Left kidney (tissue), 1 donor: ENCODE results near the gene TPPP. TPM values are rescaled to one million over a fixed set of nuclear protein-coding genes. Genes with fewer than 3 reads are reported as not detected.

Source experiments
- polyA plus RNA-seq: library from polyadenylated mRNA; unstranded; fragments of 120-200 nt; gene quantifications from one replicate; pipeline ENCODE4 v1.2.1, GENCODE V29; 2013; ENCODE audit not compliant: insufficient read length

The TPPP gene
- polyA plus RNA-seq, 1 donor, result 7.3 TPM

Other genes starting within 250 kb of the TPPP start
- 60.6 TPM for gene SLC9A3, start 168.9 kb downstream of the TPPP start, polyA plus RNA-seq
- 12.6 TPM for gene CEP72, start 81.0 kb downstream of the TPPP start, polyA plus RNA-seq
- 8.9 TPM for gene ZDHHC11B, start 91.4 kb upstream of the TPPP start, polyA plus RNA-seq
- 14.7 TPM for gene ZDHHC11, start 157.6 kb upstream of the TPPP start, polyA plus RNA-seq
- gene BRD9, start 199.4 kb upstream of the TPPP start, polyA plus RNA-seq, result 47.5 TPM
- 14.5 TPM for gene TRIP13, start 199.5 kb upstream of the TPPP start, polyA plus RNA-seq